Measurements from ENCODE around the gene COL1A1.

COL1A1 gene

GRCh38 chr17:50183421-50183994 lies 17.9 kb downstream of the COL1A1 start:
- Histone ChIP-seq H3K27ac (no peak overlapping the region), H3K36me3 (ENCODE audit: insufficient read depth, low read length) (no peaks in the 10 kb centered on the region; the same call in 1 of the 2 replicates), H3K9ac (ENCODE audit: insufficient read length) (no peak overlapping the region), H3K9me3 (ENCODE audit: low read depth, low read length) (no peaks in the 10 kb centered on the region), H3K4me3 (no peak overlapping the region)
- DNase-seq (ENCODE audit: low read depth, low spot score) = no peak
- TF ChIP-seq EZH2 (IDR thresholded peaks at IDR 0.05) (no peak), FOXP2 (optimal IDR thresholded peaks at IDR 0.05; ENCODE audit: control extremely low read depth, extremely low read length, insufficient read depth) (no peak), POLR2AphosphoS5 (IDR thresholded peaks at IDR 0.05; ENCODE audit: borderline replicate concordance, low read depth, low read length) (no peak)

GRCh38 chr17:50182783-50183420 lies 18.5 kb downstream of the COL1A1 start:
- Histone ChIP-seq H3K9ac (ENCODE audit: insufficient read length) (no peak overlapping the region), H3K27ac (no peak overlapping the region), H3K9me3 (ENCODE audit: low read depth, low read length) (no peaks in the 10 kb centered on the region), H3K36me3 (ENCODE audit: insufficient read depth, low read length) (no peaks in the 10 kb centered on the region; the same call in 1 of the 2 replicates), H3K4me3 (no peak overlapping the region)
- TF ChIP-seq FOXP2 (optimal IDR thresholded peaks at IDR 0.05; ENCODE audit: control extremely low read depth, extremely low read length, insufficient read depth) (no peak), POLR2AphosphoS5 (IDR thresholded peaks at IDR 0.05; ENCODE audit: borderline replicate concordance, low read depth, low read length) (no peak), EZH2 (IDR thresholded peaks at IDR 0.05) (no peak)
- DNase-seq (ENCODE audit: low read depth, low spot score) = no peak

GRCh38 chr17:50181591-50182560 lies 19.6 kb downstream of the COL1A1 start:
- no peak for TF ChIP-seq POLR2AphosphoS5 (IDR thresholded peaks at IDR 0.05; ENCODE audit: borderline replicate concordance, low read depth, low read length)
- no peak for TF ChIP-seq FOXP2 (optimal IDR thresholded peaks at IDR 0.05; ENCODE audit: control extremely low read depth, extremely low read length, insufficient read depth)
- Histone ChIP-seq H3K36me3 (ENCODE audit: insufficient read depth, low read length) (no peaks in the 10 kb centered on the region; the same call in 1 of the 2 replicates), H3K9ac (ENCODE audit: insufficient read length) (no peak overlapping the region)

GRCh38 chr17:50181144-50181543 lies 20.3 kb downstream of the COL1A1 start:
- Histone ChIP-seq H3K36me3 (ENCODE audit: insufficient read depth, low read length) (no peaks in the 10 kb centered on the region; the same call in 1 of the 2 replicates), H3K4me3 (no peak overlapping the region), H3K9ac (ENCODE audit: insufficient read length) (no peak overlapping the region), H3K9me3 (ENCODE audit: low read depth, low read length) (no peaks in the 10 kb centered on the region), H3K27ac (no peak overlapping the region)
- DNase-seq (ENCODE audit: low read depth, low spot score) = no peak
- TF ChIP-seq POLR2AphosphoS5 (IDR thresholded peaks at IDR 0.05; ENCODE audit: borderline replicate concordance, low read depth, low read length) (no peak), EZH2 (IDR thresholded peaks at IDR 0.05) (no peak), FOXP2 (optimal IDR thresholded peaks at IDR 0.05; ENCODE audit: control extremely low read depth, extremely low read length, insufficient read depth) (no peak)

More at GRCh38 chr17:50181591-50182560, 19.6 kb downstream of the COL1A1 start:
- no peak overlapping the region for H3K4me3 ChIP-seq
- DNase-seq (ENCODE audit: low read depth, low spot score) = no peak
- no peaks in the 10 kb centered on the region for H3K9me3 ChIP-seq (ENCODE audit: low read depth, low read length)
- H3K27ac ChIP-seq = no peak overlapping the region

- H3K27ac ChIP-seq = no peak overlapping the region
- TF ChIP-seq FOXP2 (optimal IDR thresholded peaks at IDR 0.05; ENCODE audit: control extremely low read depth, extremely low read length, insufficient read depth) (no peak), POLR2AphosphoS5 (IDR thresholded peaks at IDR 0.05; ENCODE audit: borderline replicate concordance, low read depth, low read length) (no peak), EZH2 (IDR thresholded peaks at IDR 0.05) (no peak)
- no peaks in the 10 kb centered on the region for H3K36me3 ChIP-seq (ENCODE audit: insufficient read depth, low read length)
- no peaks in the 10 kb centered on the region for H3K9me3 ChIP-seq (ENCODE audit: low read depth, low read length)
- no peak for DNase-seq (ENCODE audit: low read depth, low spot score)
- H3K4me3 ChIP-seq = no peak overlapping the region
- H3K9ac ChIP-seq (ENCODE audit: insufficient read length) = no peak overlapping the region
Measured at GRCh38 chr17:50180620-50181019, 20.8 kb downstream of the COL1A1 start.

- Histone ChIP-seq H3K9ac (ENCODE audit: insufficient read length) (no peak overlapping the region), H3K36me3 (ENCODE audit: insufficient read depth, low read length) (no peaks in the 10 kb centered on the region), H3K27ac (no peak overlapping the region), H3K4me3 (no peak overlapping the region), H3K9me3 (ENCODE audit: low read depth, low read length) (no peaks in the 10 kb centered on the region)
- TF ChIP-seq POLR2AphosphoS5 (IDR thresholded peaks at IDR 0.05; ENCODE audit: borderline replicate concordance, low read depth, low read length) (no peak), EZH2 (IDR thresholded peaks at IDR 0.05) (no peak), FOXP2 (optimal IDR thresholded peaks at IDR 0.05; ENCODE audit: control extremely low read depth, extremely low read length, insufficient read depth) (no peak)
- no peak for DNase-seq (ENCODE audit: low read depth, low spot score)
Measured at GRCh38 chr17:50180111-50180510, 21.3 kb downstream of the COL1A1 start.

GRCh38 chr17:50177983-50178834 lies 23.2 kb downstream of the COL1A1 start:
- no peak for TF ChIP-seq EZH2 (IDR thresholded peaks at IDR 0.05)
- TF ChIP-seq FOXP2 (optimal IDR thresholded peaks at IDR 0.05; ENCODE audit: control extremely low read depth, extremely low read length, insufficient read depth) = no peak
- TF ChIP-seq POLR2AphosphoS5 (IDR thresholded peaks at IDR 0.05; ENCODE audit: borderline replicate concordance, low read depth, low read length) = no peak
- Histone ChIP-seq H3K27ac (no peak overlapping the region), H3K9me3 (ENCODE audit: low read depth, low read length) (no peaks in the 10 kb centered on the region), H3K36me3 (ENCODE audit: insufficient read depth, low read length) (no peaks in the 10 kb centered on the region), H3K9ac (ENCODE audit: insufficient read length) (no peak overlapping the region), H3K4me3 (no peak overlapping the region)
- no peak for DNase-seq (ENCODE audit: low read depth, low spot score)
